NAMALWA (cell line): ENCODE results near the gene NFATC2.
A peak's percentile ranks its signal among the peaks of the same experiment; 100 is the strongest.

Experiments
- DNase-seq: peaks from one replicate; pipeline ENCODE4 v3.0.0-alpha.2; 2015; ENCODE audit warnings: low spot score

NFATC2 gene

GRCh38 chr20:51450984-51451383, 91.5 kb downstream of the NFATC2 start:
- no peak for DNase-seq

GRCh38 chr20:51450221-51450712, 92.3 kb downstream of the NFATC2 start:
- DNase-seq: no peak

GRCh38 chr20:51449498-51450220, 92.9 kb downstream of the NFATC2 start:
- DNase-seq: no peak

- DNase-seq: no peak
Observed at GRCh38 chr20:51447765-51448148, 94.8 kb downstream of the NFATC2 start.

GRCh38 chr20:51447097-51447764, 95.3 kb downstream of the NFATC2 start:
- no peak for DNase-seq

- no peak for DNase-seq
Observed at GRCh38 chr20:51446656-51447055, 95.9 kb downstream of the NFATC2 start.

- DNase-seq: no peak
Observed at GRCh38 chr20:51446230-51446629, 96.3 kb downstream of the NFATC2 start.

- DNase-seq: no peak
Observed at GRCh38 chr20:51445591-51445990, 96.9 kb downstream of the NFATC2 start.

GRCh38 chr20:51444922-51445438, 97.5 kb downstream of the NFATC2 start:
- no peak for DNase-seq

GRCh38 chr20:51444467-51444866, 98.1 kb downstream of the NFATC2 start:
- DNase-seq: no peak

- DNase-seq: no peak
Observed at GRCh38 chr20:51442602-51443001, 99.9 kb downstream of the NFATC2 start.

GRCh38 chr20:51440589-51440988, 101.9 kb downstream of the NFATC2 start:
- peak; percentile 68 for DNase-seq

GRCh38 chr20:51439160-51439689, 103.3 kb downstream of the NFATC2 start:
- DNase-seq: no peak

- DNase-seq: no peak
Observed at GRCh38 chr20:51438136-51438535, 104.4 kb downstream of the NFATC2 start.

- no peak for DNase-seq
Observed at GRCh38 chr20:51437182-51437924, 105.2 kb downstream of the NFATC2 start.

GRCh38 chr20:51434580-51435247, 107.8 kb downstream of the NFATC2 start:
- DNase-seq: no peak

GRCh38 chr20:51434026-51434425, 108.5 kb downstream of the NFATC2 start:
- no peak for DNase-seq

- no peak for DNase-seq
Observed at GRCh38 chr20:51432875-51433274, 109.6 kb downstream of the NFATC2 start.

- DNase-seq: no peak
Observed at GRCh38 chr20:51432251-51432784, 110.2 kb downstream of the NFATC2 start.

- DNase-seq: no peak
Observed at GRCh38 chr20:51431321-51431720, 111.2 kb downstream of the NFATC2 start.

GRCh38 chr20:51430198-51430950, 112.1 kb downstream of the NFATC2 start:
- no peak for DNase-seq
